SHP77 (cell line): ENCODE measurements around the gene FSCN2.
"Not testable (repeated sequence)": the region's sequence is repeated elsewhere in the genome, so short reads cannot be mapped to it uniquely, and the experiment has no call there.

Experiments used
- DNase-seq, 2 experiments: peaks; one replicate each; lab custom pipeline; 2025; lab: John Stamatoyannopoulos, UW

Gene FSCN2

DNA sequence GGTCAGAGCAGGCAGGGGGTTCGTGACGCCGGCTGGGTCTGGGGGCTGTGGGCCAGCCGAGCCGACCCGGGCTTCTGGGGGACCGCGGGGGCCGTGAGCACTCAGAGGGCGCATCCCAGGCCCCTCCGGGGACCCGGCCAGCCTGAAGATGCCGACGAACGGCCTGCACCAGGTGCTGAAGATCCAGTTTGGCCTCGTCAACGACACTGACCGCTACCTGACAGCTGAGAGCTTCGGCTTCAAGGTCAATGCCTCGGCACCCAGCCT, 140 bp downstream of the FSCN2 start:
- DNase-seq: no peak

DNA sequence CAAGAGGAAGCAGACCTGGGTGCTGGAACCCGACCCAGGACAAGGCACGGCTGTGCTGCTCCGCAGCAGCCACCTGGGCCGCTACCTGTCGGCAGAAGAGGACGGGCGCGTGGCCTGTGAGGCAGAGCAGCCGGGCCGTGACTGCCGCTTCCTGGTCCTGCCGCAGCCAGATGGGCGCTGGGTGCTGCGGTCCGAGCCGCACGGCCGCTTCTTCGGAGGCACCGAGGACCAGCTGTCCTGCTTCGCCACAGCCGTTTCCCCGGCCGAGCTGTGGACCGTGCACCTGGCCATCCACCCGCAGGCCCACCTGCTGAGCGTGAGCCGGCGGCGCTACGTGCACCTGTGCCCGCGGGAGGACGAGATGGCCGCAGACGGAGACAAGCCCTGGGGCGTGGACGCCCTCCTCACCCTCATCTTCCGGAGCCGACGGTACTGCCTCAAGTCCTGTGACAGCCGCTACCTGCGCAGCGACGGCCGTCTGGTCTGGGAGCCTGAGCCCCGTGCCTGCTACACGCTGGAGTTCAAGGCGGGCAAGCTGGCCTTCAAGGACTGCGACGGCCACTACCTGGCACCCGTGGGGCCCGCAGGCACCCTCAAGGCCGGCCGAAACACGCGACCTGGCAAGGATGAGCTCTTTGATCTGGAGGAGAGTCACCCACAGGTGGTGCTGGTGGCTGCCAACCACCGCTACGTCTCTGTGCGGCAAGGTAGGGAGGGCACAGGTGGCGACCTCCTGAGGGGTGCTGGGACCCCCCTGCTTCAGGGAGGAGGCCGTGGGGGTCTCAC, 667 bp downstream of the FSCN2 start:
- peak; percentile 50 to 71 for DNase-seq

DNA sequence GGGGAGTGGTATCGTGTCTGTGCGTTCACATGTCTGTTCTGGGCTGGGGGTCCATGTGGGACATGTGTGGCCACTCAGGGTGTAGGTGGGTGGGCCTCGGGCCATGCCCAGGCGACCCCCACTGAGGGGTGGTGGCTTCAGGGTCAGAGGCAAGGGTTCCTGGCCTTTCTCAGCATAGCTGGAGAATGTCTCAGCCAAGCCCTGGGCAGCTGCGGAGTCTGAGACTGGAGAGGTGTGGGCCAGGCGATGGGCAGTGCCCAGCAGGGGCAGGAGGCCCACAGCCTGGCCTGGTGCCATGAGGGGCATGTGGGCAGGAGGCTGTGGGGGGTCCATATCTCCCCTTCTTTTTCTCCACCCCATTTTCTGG, 1.2 kb downstream of the FSCN2 start:
- no peak for DNase-seq

DNA sequence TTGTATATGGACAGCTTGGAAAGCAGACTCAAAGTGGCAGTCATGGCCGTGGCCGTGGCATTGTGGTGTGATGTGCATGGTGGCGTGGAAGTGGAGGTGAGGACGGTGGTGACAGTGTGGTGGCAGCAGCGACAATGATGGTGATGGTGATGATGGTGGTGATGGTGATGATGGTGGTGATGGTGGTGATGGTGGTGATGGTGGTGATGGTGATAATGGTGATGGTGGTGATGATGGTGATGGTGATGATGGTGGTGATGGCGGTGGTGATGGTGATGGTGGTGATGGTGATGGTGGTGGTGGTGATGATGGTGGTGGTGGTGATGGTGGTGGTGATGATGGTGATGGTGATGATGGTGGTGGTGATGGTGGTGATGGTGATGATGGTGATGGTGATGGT, 2.8 kb downstream of the FSCN2 start:
- DNase-seq: not testable (repeated sequence)

DNA sequence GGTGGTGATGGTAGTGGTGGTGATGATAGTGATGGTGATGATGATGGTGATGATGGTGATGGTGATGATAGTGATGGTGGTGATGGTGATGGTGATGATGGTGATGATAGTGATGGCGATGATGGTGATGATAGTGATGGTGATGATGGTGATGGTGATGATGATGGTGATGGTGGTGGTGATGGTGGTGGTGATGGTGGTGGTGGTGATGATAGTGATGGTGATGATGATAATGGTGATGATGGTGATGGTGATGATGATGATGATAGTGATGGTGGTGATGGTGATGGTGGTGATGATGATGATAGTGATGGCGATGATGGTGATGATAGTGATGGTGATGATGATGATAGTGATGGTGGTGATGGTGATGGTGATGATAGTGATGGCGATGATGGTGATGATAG, 3.8 kb downstream of the FSCN2 start:
- not testable (repeated sequence) for DNase-seq

DNA sequence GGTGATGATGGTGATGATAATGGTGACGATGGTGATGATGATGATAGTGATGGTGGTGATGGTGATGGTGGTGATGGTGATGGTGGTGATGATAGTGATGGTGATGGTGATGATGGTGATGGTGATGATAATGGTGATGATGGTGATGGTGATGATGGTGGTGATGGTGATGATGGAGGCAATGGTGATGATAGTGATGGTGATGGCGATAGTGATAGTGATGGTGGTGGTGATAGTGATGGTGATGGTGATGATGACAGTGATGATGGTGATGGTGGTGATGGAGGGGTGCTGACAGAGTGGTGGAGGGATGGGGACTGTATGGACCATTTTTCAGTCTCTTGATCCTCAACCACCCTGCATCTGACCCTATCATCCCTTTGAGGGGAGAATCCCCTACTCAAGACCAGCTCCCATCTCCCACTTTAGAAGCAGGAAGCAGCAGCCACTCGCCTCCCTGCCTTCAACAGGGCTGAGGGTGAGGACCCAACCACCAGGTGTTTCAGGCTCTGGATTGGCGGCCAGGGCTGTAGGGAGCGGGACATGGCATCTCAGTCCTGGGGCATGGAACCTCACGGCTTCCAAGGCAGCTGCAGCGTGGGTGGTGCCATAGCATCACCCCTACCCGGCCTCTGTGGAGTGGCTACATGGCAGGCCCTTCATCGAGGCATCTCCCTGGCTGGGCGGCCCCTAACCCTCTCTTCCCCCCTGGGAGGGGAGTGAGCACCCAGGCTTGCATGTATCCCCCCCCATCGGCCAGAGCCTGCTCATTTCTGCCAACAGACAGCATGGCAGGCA, 4.5 kb downstream of the FSCN2 start:
- DNase-seq: no peak

DNA sequence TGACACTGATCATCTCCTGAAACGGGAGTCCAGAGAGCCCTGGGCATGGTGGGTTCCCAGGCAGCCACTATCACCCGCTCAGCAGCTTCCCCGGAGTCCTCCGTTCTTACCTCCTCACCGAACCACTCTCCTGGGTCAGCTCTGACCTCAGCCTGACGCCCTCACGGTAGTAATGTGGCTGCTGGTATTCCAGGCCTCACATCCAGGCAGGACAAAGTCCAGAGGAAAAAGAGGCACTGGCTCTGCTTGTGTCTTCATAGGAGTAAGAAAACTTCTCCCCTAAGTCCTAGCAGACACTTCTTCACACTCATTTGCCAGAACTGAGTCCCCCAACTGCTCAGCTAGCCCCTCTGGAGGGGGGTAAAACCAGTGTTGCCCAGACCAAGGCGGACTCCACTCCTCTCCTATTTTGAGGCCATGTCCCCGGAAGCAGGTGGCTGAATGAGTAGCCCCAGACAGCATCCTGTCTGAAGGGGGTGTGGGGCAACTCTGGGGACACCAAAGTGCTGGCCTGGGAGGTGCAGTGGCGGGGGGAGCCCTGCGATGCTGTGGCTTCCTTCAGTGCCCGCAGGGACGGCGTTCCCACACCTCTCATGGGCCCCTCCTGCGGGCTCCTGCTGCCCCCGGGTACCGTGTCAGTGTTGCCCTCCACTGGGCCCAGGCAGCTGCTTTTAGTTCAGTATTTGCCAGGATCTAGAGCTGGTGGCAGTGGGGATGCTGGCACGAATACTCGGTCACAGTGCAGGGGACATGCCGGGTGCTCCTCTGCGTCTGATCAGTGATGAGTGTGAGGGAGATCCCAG, 5.4 kb downstream of the FSCN2 start:
- no peak for DNase-seq

DNA sequence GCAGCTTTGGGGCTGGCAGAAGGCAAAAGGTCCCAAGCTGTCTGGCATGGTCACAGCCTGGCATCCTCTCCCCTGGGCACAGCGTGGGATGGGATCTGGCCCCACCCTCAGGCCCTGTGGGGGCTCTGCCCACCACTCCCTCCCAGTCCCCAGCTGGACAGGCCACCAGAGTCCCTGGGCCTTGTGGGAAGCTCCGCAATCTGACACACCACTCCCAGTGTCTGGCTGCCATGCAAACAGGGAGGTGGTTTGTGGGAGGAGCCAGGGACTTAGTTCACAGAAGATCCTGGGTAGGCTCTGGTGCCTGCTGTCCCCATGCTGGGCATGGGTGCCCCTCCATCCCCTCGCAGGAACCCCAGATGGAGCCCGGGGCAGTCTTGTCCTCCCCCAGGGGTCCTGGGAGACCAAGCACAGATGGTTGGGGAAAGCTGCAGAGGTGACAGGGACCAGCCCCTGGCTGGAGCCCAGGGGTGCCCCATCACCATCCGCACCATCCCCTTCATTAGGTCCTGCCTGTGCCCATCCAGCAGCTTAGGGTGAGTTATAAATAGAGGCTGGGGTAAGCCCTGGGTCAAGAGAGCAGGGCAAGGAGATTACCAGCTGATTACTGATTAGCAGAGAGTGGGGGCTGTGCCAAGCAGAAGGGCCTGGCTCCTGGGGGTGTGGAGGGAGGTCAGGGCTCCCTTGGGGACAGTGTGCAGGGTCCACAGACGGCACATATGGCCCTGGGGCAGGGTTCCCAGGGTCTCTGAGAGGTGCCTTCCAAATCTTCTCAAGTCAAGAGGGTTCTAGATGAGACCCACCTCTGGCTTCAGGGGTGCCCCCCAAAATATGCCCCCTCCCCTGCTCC, 6.2 kb downstream of the FSCN2 start:
- DNase-seq: peak; percentile 37 to 65

DNA sequence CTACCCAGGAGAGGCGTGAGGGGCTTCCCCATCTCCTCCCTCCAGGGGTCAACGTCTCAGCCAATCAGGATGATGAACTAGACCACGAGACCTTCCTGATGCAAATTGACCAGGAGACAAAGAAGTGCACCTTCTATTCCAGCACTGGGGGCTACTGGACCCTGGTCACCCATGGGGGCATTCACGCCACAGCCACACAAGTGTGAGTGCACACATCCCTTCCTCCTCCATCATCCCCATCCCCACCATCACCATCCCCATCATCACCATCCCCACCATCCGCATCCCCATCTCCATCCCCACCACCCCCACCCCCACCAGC, 6.8 kb downstream of the FSCN2 start:
- no peak for DNase-seq

DNA sequence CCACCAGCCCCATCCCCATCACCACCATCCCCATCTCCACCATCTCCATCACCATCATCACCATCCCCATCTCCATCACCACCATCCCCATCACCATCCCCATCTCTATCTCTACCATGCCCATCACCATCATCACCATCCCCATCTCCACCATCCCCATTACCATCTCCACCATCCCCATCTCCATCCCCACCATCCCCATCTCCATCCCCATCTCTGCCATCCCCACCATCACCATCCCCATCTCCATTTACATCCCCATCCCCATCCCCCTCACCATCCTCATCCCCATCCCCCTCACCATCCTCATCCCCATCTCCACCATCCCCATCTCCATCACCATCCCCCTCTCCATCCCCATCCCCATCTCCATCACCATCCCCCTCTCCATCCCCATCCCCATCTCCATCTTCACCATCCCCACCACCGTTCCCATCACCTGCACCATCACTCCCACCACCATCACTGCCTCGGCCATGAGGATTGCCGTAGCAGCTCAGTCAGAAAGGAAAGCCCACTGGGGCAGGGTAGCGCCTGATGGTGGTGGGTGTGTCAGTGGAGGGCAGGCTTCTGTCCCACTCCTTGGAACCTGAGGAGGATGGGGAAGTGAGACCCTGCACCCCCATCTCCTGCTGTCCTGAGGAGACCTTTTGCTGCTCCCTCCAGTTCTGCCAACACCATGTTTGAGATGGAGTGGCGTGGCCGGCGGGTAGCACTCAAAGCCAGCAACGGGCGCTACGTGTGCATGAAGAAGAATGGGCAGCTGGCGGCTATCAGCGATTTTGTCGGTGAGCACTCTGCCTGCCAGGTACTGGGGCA, 7.5 kb downstream of the FSCN2 start:
- DNase-seq: no peak

DNA sequence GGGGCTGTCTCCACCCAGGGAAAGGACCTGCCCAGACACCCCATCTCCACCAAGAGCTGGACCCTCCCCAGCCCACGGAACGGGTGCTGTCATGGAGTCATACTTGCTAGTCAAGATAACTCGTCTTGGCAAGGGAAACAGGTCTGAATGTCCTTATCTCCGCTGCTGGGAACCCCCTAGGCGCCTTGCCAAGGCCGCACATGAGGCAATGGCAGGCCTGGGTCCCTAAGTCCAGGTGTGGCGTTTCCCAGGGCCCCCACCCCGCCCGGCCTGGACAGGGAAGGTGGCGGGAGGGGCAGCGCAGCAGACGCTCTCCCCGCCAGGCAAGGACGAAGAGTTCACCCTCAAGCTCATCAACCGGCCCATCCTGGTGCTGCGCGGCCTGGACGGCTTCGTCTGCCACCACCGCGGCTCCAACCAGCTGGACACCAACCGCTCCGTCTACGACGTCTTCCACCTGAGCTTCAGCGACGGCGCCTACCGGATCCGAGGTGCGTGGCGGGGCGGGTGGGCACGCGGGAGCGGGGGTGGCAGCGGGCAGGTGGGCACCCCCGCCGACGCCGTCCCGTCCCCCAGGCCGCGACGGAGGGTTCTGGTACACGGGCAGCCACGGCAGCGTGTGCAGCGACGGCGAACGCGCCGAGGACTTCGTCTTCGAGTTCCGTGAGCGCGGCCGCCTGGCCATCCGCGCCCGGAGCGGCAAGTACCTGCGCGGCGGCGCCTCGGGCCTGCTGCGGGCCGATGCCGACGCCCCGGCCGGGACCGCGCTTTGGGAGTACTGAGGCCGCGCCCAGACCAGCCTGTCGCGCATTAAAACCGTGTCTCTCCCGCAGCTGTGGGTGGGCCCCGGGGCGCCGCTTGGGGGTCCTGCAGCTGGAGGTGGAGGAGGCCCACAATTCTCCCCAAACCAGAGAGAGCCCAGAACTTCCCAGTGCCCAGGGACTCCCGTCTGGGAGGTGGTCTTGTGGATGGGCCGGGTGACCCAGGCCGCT, 8.4 kb downstream of the FSCN2 start:
- no peak for DNase-seq

DNA sequence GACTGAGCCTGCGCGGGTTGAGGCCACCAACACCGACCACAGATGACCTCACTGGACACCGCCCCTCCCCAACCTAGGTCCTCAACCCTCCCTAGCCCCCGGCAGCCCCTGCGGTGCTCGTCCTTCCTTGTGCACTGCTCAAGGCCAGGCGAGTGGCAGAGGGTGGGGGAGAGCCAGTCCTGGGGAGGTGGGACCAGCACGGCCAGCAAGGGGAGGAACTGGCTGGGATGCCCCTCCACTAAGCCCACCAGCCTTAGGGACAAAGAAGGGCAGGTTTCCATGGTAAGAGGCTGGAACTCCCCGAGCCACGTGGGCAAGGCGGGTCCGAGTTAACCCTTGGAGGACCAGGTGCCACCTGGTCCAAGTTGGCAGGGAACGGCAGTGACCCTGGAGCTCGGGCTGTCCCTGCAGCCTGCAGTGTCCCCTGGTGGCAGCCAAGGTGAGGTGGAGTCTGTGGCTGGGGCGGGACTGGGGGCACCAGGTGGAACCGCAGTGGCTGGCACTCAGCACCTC, 9.2 kb downstream of the FSCN2 start:
- DNase-seq: peak; percentile 52 to 84

DNA sequence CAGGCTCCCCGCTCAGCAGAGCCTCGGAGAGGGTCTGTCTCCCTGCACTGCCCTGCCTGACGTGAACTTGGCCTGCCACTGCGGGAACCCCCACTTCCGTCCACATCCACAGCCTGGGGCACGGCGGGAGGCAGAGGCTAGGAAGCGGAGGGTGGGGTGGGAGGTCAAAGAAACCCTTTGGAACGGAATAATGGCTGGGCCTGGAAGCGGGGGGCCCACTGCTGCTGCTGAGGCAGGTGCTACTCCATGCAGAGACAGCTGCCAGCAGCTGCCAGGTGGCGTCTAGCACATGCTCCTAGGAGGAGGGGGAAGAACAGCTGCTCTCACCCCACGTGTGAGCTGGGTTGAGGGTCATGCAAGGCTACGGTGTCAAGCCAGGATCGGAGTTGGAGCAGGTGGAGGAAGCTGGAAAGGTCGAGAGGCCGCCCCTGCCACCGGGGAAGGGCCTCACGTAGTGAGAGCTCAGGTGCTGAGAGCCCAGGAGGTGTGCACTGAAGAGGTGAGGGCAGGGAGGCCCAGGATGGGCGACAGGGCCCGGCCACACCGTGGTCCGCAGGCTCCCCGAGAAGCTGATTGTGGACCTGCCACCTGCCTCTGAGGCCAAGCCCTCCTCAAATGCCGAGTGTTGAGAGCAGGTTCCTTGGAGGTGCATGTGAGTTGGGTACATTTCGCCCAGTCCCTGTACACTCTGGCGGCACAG, 9.8 kb downstream of the FSCN2 start:
- peak; percentile 76 to 89 for DNase-seq

DNA sequence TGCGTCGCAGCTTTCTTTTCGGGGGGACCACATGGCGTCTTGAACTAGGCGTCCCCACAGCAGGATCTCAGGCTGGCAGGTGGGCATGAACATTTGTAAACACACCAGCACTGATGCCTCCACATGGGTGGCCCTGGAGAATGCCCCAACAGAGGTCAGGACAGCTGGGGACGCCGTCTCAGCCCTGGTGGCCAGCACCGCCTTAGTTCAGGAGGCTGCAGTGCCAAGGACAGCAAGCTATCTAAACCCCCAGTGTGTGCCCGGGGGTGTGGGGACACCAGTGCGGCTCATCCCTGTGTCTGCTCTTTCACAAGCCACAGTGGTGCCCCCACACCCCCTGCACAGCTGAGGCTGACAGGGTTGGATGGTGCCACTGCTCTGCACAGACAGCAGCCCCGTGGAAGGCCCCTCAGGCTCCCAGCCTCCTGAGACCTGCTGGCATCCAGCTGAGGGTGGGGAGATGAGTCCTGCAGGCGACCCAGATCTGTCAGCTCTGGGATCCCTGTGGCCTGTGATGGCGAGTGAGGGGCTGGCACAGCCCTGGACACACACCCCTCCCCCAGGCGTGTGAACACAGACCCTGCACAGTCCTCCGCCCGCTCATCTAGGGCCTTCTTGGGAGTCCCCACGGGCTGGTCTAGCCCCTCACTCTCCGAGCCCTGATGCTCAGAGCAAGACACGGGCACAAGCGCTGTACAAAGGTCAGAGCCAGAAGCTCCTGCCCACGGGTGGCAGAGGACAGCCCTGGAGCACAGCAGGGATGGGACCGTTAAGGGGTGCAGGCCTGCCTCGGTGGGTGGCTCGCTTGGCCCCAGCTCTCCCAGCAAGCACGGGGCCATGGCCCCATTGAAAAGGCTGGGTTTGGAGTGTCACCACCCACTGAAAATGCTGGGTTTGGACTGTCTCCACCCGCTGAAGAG, 10.7 kb downstream of the FSCN2 start:
- no peak for DNase-seq

DNA sequence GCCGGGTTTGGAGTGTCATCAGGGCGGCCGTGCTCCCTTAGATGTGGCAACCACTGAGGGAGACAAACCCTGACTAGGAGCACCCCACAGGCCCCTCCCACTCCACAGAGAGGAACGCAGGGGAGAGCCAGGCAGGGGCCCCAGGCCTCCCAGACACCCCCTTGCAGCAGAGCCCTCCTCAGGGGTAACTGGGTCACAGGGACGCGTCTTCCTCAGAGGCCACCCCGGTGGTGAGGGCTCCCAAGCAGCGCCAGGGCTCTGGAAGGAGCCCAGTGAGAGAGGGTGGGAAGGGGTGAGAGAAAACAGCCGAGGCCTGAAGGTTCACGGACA, 11.4 kb downstream of the FSCN2 start:
- no peak for DNase-seq

DNA sequence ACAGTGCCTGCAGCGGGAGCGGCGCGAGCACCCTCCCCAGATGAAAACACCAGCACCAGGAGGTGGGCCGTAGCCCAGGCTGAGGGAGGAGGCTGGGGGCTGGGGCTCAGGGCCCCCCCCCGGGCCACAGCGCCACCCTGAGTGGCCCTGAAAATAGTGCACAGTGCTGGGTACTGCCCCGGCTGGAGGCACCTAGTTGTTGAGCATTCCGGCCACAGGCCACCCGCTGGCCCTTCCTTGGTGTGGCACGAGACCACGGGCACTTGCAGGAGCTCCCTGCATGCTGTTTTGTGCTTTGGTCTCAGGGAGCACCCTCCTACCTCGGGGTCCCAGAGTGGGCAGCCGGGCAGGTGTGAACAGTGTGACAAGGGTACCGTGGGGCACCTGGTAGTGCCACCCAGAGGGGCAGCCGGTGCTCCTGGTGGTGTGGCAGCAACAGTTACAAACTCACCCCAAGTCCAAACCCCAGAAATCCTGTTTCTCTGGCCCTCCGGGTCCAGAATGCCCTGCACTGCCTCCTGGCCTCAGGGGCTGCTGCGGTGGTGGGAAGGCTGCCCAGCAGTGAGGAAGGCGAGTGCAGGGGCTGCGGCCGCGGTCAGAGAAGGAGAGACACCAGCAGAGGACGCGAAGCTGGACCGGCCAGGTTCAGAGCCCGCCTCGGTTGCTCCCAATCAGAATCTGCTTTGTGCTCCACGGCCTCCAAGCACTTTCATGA, 11.9 kb downstream of the FSCN2 start:
- DNase-seq: no peak

DNA sequence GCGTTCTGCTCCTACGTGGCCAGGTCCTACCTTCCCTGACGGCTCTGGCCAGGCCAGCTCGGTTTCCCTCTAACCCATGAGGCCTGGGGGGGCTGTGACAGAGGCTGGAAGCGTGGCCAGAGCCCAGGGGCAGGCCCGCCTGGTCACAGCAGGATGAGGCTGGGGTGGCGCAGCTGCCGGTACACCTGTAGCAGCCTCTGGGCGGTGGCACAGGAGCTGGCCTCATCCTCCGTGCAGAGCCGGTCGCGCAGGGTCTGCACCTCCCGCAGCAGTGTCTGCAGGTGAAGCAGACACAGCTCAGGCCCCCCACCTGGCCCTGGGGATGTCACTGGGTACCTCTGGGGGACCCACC, 12.5 kb downstream of the FSCN2 start:
- DNase-seq: no peak

DNA sequence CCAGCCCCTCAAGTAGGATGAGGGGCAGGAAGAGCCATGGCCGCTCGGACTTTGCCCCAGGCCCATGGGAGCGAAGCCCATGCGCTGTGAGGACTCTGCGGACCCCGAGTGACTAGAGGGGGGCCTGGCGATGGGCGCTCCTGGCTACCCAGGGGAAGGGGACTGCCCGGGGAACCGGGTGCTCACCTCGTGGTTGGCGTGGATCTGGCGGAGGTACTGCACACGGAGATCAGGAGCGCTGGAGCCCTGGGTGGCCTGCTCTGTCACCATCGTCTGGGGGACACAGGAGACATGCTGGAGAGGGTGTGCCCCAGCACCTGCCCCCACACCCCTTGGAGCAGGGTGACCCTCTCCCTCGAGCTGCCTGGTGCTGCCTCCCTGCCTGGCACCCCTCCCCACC, 12.9 kb downstream of the FSCN2 start:
- no peak for DNase-seq
